Measurements from ENCODE around the gene SNX8.

DNA sequence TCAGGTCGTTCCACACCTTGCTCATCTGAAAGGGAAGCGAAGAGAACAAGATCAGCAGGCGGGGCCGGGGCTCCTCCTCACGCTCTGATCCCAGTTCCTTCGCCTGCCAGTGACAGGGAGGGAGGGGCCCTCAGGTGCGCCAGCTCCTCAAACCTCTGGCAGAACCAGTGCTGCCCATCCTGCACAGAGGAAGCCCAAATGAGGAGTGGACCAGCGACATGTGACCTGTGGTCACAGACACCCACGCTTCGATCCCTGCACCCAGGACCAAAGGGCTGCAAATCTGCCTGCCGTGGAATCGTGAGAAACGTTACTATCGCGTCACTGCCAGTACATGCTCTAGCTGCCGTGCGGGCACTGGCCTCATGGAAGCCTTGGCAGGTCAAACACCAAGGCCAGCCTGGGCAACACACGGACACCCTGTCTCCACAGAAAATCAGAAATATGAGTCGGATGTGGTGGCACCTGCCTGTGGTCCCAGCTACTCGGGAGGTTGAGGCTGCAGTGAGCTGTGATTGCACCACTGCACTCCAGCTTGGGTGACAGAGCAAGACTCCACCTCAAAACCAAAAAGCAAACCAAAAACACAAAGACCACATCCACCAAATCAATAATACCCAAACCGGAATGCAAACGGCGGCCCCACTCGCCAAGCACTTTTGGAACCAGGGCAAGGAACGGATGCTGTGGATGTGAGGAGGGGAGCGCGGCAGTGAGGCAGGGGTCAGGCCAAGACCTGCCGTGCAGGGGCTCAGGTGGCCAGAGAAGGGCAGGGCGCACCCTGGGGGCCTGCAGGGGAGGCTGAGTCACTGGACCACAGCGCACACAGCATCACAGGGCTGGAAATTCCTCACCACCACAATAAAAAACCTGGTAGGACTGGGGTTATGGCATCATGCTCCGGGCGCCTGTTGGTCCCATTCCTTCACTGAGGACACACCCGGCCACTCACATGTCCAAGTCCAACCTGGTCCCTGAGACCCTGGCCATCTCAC lies 58.8 kb downstream of the SNX8 start:
- TF ChIP-seq CTCF (IDR thresholded peaks at IDR 0.05) (no peak), POLR2A (IDR thresholded peaks at IDR 0.05) (no peak)

All from lower leg skin (tissue), 3 donors.